GM12891 (cell line): ENCODE data around the gene KRTAP10-7.

Source experiments
- POLR2A ChIP-seq: IDR thresholded peaks from 2 replicates; pipeline ENCODE4 v1.6.1; 2011; ENCODE audit warnings: low read depth, low read length, control low read depth
- POLR2AphosphoS5 ChIP-seq: IDR thresholded peaks from 2 replicates; pipeline ENCODE4 v1.6.1; 2011; ENCODE audit warnings: low read depth, low read length, control low read depth
- TAF1 ChIP-seq: IDR thresholded peaks from 2 replicates; pipeline ENCODE4 v1.6.1; 2011; ENCODE audit warnings: low read depth, low read length, control low read depth

DNA sequence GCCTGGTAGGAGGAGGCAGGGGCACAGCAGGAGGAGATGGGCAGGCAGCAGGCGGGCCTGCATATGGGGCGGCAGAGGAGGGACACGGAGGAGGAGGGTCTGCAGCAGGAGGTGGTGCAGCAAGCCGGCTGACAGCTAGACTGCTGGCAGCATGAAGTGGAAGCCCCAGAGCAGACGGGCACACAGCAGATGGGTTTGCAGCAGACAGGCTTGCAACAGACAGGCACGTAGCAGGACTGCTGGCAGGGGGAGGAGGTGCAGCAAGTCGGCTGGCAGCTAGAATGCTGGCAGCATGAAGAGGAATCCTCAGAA lies 20.6 kb upstream of the KRTAP10-7 start:
- no peak for TF ChIP-seq POLR2A
- TF ChIP-seq POLR2AphosphoS5, result no peak
- no peak for TF ChIP-seq TAF1
